Cardiac muscle cell (in vitro differentiated cells and primary cell): ENCODE measurements around the gene GRIA2. TPM values are rescaled to one million over a fixed set of nuclear protein-coding genes. Genes with fewer than 3 reads are reported as not detected.

Source experiments
- DNase-seq, 2 donors: peaks; one replicate each; pipeline versions ENCODE4 v3.0.0 to v3.0.0-alpha.2; 2010 to 2017; ENCODE audit warnings: low read depth in 1 of 2, low spot score in 1 of 2
- H3K27ac ChIP-seq: fragments of 200-600 bp; sonication (generic); 2 replicates; pipeline ENCODE4 v1.5.1; 2016
- H3K27me3 ChIP-seq: fragments of 200-600 bp; sonication (generic); 2 replicates; pipeline ENCODE4 v1.6.0; 2016; ENCODE audit warnings: control low read depth
- H3K36me3 ChIP-seq: fragments of 200-600 bp; sonication (generic); 2 replicates; pipeline ENCODE4 v1.5.1; 2016; ENCODE audit warnings: control low read depth
- H3K4me1 ChIP-seq: fragments of 200-600 bp; sonication (generic); 2 replicates; pipeline ENCODE4 v1.8.1; 2017; ENCODE audit warnings: low read depth, mild to moderate bottlenecking, mixed run types
- H3K4me3 ChIP-seq: fragments of 200-600 bp; sonication (generic); 2 replicates; pipeline ENCODE4 v1.5.1; 2016; ENCODE audit warnings: mild to moderate bottlenecking
- H3K9me3 ChIP-seq: fragments of 200-600 bp; sonication (generic); 2 replicates; pipeline ENCODE4 v1.5.1; 2017; ENCODE audit warnings: low read depth, mild to moderate bottlenecking, control low read depth
- polyA plus RNA-seq: library from polyadenylated mRNA; unstranded; fragments of >200 nt; fragmentation: Nextera tagmentation; extraction: Ambion mirVana; gene quantifications from 2 replicates; pipeline ENCODE4 v1.2.1, GENCODE V29; 2016
- total RNA-seq: library from RNA; depleted of rRNA; stranded (reverse); fragments of >200 nt; gene quantifications from 2 replicates; pipeline ENCODE4 v1.2.3, GENCODE V29; 2016
- TF ChIP-seq, protein P1 (sequence below): IDR thresholded peaks from 2 replicates; pipeline ENCODE4 v1.5.1; 2012; ENCODE audit warnings: low read depth, mild to moderate bottlenecking, low read length

GRIA2 gene
- total and polyA plus RNA-seq, 2 experiments from 2014 or later: not detected

DNA sequence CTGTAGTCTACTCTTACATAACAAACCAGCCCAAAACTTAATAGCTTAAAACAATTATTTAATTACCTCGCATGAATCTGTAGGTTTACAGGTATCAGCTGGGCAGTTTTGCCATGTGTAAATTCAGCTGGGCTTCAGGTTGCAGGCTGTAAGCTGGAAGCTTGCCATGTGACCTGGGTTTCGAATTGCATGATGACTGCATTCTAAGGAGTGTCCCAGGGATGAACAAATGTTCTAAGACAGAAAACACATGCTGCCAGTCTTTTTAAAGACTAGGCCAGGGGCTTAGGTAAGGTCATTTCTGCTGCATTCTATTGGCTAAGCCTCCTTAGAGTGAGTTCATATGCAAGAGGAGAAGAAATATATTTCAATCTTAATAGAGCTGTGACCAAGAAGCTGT lies 44.8 kb downstream of the GRIA2 start:
- no peaks in the 10 kb centered on the region for H3K27me3 ChIP-seq
- TF ChIP-seq, protein P1, sequence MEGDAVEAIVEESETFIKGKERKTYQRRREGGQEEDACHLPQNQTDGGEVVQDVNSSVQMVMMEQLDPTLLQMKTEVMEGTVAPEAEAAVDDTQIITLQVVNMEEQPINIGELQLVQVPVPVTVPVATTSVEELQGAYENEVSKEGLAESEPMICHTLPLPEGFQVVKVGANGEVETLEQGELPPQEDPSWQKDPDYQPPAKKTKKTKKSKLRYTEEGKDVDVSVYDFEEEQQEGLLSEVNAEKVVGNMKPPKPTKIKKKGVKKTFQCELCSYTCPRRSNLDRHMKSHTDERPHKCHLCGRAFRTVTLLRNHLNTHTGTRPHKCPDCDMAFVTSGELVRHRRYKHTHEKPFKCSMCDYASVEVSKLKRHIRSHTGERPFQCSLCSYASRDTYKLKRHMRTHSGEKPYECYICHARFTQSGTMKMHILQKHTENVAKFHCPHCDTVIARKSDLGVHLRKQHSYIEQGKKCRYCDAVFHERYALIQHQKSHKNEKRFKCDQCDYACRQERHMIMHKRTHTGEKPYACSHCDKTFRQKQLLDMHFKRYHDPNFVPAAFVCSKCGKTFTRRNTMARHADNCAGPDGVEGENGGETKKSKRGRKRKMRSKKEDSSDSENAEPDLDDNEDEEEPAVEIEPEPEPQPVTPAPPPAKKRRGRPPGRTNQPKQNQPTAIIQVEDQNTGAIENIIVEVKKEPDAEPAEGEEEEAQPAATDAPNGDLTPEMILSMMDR: no peak

DNA sequence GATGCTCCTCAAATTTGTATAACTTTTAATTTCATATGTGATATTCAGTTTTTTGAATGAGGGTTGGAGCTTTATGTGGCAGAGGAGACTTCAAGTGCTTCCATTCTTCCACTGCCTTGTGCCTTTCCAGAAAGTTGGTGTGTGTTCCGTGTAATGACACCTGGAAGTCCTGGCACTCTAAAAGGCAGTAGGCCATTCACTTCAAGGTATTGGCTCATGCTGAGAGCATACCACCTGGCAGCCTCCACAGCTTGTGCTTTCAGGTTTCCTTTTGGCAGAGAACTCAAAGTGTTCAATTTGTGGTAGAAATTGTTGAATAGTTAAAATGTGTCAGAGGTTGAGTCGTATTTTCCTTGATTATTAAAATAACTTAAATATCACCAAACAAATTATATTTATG lies 49.6 kb downstream of the GRIA2 start:
- DNase-seq: no peak
- no peaks in the 10 kb centered on the region for H3K9me3 ChIP-seq
- H3K4me3 ChIP-seq: no peak overlapping the region
- H3K36me3 ChIP-seq: no peaks in the 10 kb centered on the region
- TF ChIP-seq, protein P1: no peak
- no peak overlapping the region for H3K27ac ChIP-seq
- no peaks in the 10 kb centered on the region for H3K27me3 ChIP-seq
- no peaks in the 10 kb centered on the region for H3K4me1 ChIP-seq

More for the DNA sequence above, 44.8 kb downstream of the GRIA2 start:
- Histone ChIP-seq H3K9me3 (no peaks in the 10 kb centered on the region), H3K4me3 (no peak overlapping the region), H3K36me3 (no peaks in the 10 kb centered on the region), H3K27ac (no peak overlapping the region), H3K4me1 (no peaks in the 10 kb centered on the region)
- DNase-seq: peak in 1 of 2 donors; percentile 40

- H3K4me3 ChIP-seq: no peak overlapping the region
- TF ChIP-seq, protein P1: no peak
- no peak overlapping the region for H3K27ac ChIP-seq
- no peaks in the 10 kb centered on the region for H3K27me3 ChIP-seq
- H3K4me1 ChIP-seq: no peaks in the 10 kb centered on the region
- H3K9me3 ChIP-seq: no peaks in the 10 kb centered on the region
- H3K36me3 ChIP-seq: no peaks in the 10 kb centered on the region
- DNase-seq: no peak
These were observed 50.0 kb downstream of the GRIA2 start for GRCh38 chr4:157270552-157270951.

GRCh38 chr4:157271166-157271869 lies 50.8 kb downstream of the GRIA2 start:
- H3K27me3 ChIP-seq: no peaks in the 10 kb centered on the region
- no peaks in the 10 kb centered on the region for H3K4me1 ChIP-seq
- no peak for DNase-seq
- no peaks in the 10 kb centered on the region for H3K36me3 ChIP-seq
- no peak overlapping the region for H3K27ac ChIP-seq
- no peaks in the 10 kb centered on the region for H3K9me3 ChIP-seq
- no peak overlapping the region for H3K4me3 ChIP-seq
- TF ChIP-seq, protein P1: no peak

- Histone ChIP-seq H3K27me3 (no peaks in the 10 kb centered on the region), H3K9me3 (no peaks in the 10 kb centered on the region), H3K4me1 (no peaks in the 10 kb centered on the region), H3K4me3 (no peak overlapping the region), H3K36me3 (no peaks in the 10 kb centered on the region), H3K27ac (no peak overlapping the region)
- no peak for DNase-seq
- TF ChIP-seq, protein P1: no peak
These were observed 60.1 kb downstream of the GRIA2 start for GRCh38 chr4:157280673-157281072.
